ENCODE results near the gene KCNQ1OT1.

- TF ChIP-seq CTCF (conservative IDR thresholded peaks at IDR 0.05; ENCODE audit: low read depth, low read length) (no peak), FOS (IDR thresholded peaks at IDR 0.05; ENCODE audit: low read depth, low read length) (no peak), RAD21 (IDR thresholded peaks at IDR 0.05; ENCODE audit: low read length) (no peak), POLR2A (IDR thresholded peaks at IDR 0.05; ENCODE audit: low read depth, low read length) (no peak), RFX5 (IDR thresholded peaks at IDR 0.05; ENCODE audit: low read depth, low read length) (no peak)
These were observed 107.0 kb downstream of the KCNQ1OT1 start for GRCh38 chr11:2592559-2593392.
